HG03159 (cell line): Measurements from ENCODE around the gene CD86.
"Not testable (repeated sequence)": the region's sequence is repeated elsewhere in the genome, so short reads cannot be mapped to it uniquely, and the experiment has no call there.

Source experiments
- ATAC-seq: cut with Tn5 transposase; IDR thresholded peaks from one replicate; pipeline ENCODE4 v1.9.1; 2021; ENCODE audit warnings: mild to moderate bottlenecking, moderate library complexity; ENCODE audit not compliant: unreplicated experiment

The CD86 gene, protein sequence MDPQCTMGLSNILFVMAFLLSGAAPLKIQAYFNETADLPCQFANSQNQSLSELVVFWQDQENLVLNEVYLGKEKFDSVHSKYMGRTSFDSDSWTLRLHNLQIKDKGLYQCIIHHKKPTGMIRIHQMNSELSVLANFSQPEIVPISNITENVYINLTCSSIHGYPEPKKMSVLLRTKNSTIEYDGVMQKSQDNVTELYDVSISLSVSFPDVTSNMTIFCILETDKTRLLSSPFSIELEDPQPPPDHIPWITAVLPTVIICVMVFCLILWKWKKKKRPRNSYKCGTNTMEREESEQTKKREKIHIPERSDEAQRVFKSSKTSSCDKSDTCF

DNA sequence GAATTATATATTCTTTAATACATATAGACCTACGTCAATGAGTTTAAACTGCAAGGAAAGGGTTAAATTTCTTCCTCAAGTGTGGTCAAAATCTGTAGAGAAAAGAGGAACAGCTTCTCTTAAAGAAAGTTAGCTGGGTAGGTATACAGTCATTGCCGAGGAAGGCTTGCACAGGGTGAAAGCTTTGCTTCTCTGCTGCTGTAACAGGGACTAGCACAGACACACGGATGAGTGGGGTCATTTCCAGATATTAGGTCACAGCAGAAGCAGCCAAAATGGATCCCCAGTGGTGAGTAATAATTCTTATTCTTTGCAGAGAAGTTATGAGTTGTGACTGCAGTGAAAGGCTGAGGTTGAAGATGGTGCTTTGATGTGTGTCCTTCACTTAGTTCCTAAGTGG lies at the start of gene CD86:
CD86 (plus strand) TSS at position 148 of the 400 bp plus-strand sequence; CDS start at position 276, 128 bp downstream.
- peak; percentile 95 for ATAC-seq

- no peak for ATAC-seq
Observed at GRCh38 chr3:122006267-122006666, 48.9 kb upstream of the CD86 start.

DNA sequence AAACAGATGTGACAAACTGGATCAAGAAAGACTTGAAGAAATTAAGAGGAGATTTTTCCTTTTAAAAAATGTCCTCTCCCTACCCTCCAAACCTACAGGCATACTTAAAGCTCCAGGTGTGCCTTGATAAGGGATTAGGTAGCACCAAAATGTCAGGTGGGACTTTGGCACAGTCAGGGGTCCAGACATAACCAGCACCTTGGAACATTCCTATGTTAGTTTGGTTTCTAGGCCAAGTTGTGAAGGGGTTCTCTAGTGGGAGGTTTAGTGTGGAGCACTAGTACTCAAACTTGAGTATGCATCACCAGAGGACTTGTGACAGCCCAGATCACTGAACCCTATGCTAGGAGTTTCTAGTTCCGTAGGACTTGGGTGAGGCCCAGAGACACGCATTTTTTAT lies 47.0 kb upstream of the CD86 start:
- ATAC-seq = no peak

DNA sequence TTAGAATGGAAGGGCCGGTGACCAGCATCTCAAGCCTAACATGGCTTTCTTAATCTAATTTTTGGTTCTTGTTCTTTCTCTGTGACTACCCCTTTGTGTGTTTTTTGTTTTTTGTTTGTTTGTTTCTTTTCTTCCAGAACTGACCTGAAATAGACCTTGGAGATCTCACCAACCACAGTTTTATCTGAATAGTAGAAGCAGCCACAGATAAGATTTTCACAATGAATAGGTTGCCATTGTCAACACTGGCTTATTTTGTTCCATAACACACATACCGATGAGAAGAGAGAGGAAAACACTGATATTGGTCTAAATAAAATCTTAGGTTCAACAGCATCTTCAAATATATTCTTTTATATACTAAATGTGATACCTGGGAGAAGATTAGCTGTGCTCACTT lies 44.7 kb upstream of the CD86 start:
- no peak for ATAC-seq

- no peak for ATAC-seq
Observed at GRCh38 chr3:122011396-122011795, 43.8 kb upstream of the CD86 start.

DNA sequence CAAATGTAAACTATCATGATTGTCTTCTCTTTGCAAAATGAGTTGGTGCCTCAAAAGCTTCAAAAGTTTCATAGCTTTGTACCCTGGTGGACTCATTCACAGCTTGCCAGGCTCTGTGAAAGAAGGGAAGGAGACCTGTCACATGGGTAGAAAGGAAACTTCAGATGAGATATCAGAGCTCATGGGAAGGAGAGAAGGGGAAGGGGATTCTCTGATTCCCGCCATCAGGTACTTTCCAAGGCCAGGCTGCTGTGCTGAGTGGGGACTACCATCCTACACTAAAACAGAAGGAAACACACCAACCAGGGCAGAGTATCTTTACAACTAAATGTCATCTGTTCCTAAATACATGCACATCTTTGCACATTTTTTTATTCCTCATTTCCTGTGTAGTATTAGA lies 42.3 kb upstream of the CD86 start:
- no peak for ATAC-seq

DNA sequence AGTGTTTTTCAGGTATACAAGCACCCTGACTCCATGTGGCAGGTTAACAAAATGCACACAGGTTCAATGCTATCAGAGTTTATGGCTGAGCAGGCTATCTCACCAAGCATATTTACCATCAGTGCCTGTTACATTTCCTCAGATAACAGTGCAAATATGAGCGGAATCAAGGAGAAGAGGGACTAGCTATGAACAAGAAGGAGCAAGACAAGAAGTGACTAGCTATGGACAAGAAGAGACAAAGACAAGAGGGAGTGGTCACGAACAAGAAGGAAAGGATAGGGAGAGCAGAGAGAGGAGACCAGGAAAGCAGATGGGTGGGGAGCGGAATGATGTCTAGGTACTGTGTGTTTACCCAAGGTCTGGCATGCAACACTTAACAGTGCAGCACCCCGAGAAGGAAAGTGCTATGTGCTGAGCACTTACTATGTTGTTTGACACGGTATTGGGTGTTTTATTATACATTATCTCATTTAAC lies 41.7 kb upstream of the CD86 start:
- no peak for ATAC-seq

GRCh38 chr3:122014741-122015140 lies 40.4 kb upstream of the CD86 start:
- ATAC-seq = peak; percentile 85

GRCh38 chr3:122019493-122019892 lies 35.7 kb upstream of the CD86 start:
- ATAC-seq = no peak

GRCh38 chr3:122021037-122021436 lies 34.1 kb upstream of the CD86 start:
- ATAC-seq = no peak

- peak; percentile 43 for ATAC-seq
Observed at GRCh38 chr3:122021811-122022401, 33.3 kb upstream of the CD86 start, which contains the start of gene ILDR1. Gene ILDR1, minus strand, starts transcription at chr3:122022247. Its CDS starts 170 bp downstream, at chr3:122022077.

DNA sequence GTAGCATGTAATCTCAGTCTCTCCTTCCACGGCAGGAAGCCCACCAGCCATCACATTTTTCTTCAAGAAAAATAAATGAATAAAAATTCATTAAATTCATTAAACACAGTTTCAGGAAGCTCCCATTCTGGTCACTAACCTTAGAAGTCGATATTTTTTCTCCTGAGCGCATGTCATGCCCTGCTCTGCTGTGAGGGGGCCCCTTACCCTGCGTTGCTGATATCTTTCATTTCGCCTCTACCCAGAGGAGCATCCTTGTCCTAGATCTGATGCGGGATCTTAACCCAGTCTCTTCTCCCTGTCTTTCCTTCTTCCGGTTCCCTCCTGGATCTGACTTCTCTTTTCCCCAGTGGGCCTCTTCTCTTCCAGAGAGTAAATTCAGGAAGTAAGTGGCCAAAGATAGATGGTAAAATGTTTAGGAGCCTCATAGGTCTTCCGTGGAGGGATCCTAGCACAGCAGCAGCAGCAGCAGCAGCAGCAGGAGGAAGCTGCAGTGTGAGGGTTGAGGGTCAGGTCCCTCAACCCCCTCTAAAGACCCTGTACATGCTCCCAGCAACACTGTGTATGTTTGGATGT lies 31.7 kb upstream of the CD86 start:
- ATAC-seq = no peak

DNA sequence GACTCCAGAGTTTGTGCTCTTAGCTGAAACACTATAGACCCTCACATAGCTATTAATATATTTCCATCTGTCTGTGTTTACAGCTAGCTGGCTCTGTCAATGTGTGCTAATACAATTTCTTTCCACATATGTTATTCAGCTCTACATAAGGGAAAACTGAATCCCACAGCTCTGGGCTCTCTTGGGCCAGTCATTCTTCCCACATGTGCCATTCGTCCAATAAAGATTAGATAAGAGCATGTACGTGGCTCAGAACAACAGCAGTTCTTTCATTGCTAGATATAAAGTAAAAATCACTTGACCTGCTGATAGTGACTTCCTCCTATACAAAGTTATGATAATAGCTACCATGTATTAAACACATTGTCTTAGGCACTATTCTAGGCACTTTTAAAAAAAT lies 30.4 kb upstream of the CD86 start:
- no peak for ATAC-seq

DNA sequence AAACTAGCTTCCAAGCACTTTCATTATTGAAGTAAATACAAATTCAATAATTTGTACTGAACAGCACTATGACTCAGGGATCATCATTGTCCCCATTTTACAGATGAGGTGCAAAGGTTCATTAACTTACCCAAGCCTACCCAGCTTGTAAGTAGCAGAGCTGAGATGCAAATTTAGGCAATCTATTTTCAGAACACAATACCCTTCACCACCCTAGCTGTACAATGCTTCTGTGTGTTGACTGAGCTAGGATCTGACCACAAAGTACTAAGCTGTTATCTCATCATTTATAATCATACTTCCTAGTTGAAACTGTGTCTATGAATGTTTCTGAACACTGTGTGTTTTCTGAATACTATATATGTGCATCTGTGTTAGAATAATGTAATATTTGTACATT lies 29.9 kb upstream of the CD86 start:
- ATAC-seq = peak; percentile 80

DNA sequence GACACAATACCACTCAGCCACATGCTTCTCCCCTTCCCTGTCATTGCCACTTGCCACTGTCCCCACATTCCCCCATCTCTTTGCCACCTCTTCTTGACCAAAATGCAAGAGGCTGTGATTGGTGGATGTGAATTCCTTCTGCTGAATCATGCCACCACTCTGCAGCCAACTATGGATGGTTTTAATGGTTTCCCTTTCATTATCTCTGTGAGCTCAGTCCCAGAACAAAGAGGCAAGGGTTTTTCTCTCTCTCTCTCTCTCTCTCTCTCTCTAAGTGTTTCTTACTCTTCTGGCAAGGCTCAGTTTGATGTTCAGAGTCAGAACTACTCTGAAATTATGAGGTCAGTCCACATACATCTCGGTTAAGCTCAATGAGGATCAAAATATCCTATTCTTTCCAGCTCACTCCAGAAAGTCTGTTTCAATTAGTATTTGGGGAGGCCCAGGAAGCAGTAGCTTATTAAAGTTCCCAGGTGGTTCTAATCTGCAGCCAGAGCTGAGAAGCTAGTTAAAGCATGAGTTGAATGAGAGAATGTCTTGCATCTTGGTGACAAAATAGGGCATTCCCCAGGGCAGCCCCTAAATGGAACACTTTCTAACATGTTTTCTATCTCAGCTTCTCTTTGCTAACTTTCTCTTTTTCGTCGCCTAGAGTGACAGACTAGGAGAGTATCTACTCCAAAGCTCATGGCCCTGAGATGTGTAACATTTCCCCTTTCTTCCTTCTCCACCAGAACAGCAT lies 24.6 kb upstream of the CD86 start:
- peak; percentile 62 for ATAC-seq

- ATAC-seq = peak; percentile 28
Observed at GRCh38 chr3:122031123-122031468, 24.1 kb upstream of the CD86 start.

DNA sequence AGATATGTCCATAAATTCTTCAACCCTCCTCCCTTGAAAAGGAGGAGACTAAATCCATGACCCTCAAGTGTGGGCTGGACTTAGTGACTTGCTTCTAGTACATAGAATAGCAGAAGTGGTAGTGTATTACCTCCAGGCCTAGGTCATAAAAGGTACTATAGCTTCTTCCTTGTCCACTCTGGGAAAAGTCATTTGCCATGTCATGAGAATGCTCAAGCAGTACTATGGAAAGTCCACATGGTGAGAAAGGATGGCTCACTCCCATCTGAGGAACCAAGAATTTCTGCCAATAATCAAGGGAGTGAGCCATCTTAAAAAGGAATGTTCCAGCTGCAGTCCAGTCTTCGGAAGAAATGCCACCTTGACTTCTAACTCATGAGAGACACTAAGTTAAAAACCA lies 22.6 kb upstream of the CD86 start:
- no peak for ATAC-seq

DNA sequence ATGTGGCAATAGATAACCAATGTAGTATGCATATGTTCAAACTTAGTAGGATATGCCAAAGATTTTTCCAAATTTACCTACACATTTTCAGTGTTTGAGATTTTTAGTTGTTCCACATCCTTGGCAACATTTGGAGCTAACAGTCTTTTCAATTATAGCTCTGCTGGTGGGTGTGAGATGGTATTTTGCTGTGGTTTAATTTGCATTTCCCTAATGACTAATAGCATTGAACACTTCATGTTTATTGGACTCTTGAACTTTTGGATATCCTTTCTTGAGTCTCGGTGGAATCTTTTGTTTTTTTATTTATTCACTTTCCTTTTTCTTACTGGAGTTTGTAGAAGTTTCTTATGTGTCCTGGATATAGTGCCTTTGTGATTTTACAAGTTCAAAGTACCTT lies 22.1 kb upstream of the CD86 start:
- ATAC-seq = no peak

DNA sequence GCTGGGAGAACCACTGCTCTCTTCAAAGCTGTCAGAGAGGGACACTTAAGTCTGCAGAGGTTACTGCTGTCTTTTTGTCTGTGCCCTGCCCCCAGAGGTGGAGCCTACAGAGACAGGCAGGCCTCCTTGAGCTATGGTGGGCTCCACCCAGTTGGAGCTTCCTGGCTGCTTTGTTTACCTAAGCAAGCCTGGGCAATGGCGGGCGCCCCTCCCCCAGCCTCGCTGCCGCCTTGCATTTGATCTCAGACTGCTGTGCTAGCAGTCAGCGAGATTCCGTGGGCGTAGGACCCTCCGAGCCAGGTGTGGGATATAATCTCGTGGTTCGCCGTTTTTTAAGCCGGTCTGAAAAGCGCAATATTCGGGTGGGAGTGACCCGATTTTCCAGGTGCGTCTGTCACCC lies 7.9 kb upstream of the CD86 start:
- not testable (repeated sequence) for ATAC-seq

DNA sequence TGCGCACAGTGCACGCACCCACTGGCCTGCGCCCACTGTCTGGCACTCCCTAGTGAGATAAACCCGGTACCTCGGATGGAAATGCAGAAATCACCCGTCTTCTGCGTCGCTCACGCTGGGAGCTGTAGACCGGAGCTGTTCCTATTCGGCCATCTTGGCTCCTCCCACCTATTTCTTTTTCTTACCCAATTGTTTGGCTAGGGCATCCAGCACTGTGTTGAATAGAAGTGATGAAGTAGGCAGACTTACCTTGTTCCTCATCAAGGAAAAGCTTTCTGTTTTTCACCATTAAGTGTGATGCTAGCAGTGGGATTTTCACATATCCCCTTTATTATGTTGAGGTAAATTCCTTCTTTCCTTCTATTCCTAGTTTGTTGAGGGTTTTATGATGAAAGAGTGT lies 7.4 kb upstream of the CD86 start:
- ATAC-seq = not testable (repeated sequence)

- ATAC-seq = peak; percentile 45
Observed at GRCh38 chr3:122052968-122053367, 2.2 kb upstream of the CD86 start.
